Measurements from ENCODE around the gene FSCN2. TPM values are rescaled to one million over a fixed set of nuclear protein-coding genes. Genes with fewer than 3 reads are reported as not detected.

FSCN2 gene
- total RNA-seq, 4 donors from 2014 or later, result 1.1 to 2.3 (median 1.8) TPM; not detected in 1

DNA sequence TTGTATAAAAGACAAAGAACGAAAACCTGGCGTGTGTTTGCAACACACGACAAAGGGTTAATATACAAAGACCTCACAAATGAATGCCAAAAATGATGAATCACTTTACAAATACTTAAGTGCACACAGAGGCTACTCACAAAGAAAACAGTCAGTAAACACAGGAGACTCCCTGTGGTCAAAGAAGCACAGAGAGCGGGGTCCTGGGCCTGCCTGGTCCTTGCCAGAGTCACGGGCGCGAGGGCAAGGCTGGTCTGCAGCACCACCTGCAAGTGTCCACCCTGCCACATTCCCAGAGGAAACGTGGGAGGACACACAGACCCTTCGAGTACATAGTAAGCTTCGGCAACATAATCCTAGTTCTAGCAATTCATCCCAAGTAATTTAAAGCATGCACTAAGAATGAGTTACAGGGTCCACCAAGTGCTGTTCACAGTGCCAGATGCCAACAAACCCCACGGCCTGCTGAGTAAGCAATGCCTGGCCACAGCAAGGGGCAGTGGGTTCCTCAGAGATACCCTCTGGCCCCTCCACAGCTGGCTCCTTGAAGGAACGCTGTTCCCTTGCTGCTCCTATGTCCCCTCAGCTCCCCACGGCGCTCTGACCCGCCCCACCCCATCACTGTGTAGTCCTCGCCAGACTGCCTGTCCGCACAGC lies 48.6 kb downstream of the FSCN2 start:
- no peak for TF ChIP-seq POLR2A (IDR thresholded peaks at IDR 0.05)
- intact Hi-C loops (cut with DNase I), result no loop called here
- H3K36me3 ChIP-seq, result peaks cover 5 to 95% (median 12%) of the 10 kb centered on the region in 3 donors
- 44 to 55% methylated on average over 15 to 17 of the region's 17 CpGs for WGBS, 2 donors
- H3K4me3 ChIP-seq, result no peak overlapping the region
- H3K4me1 ChIP-seq, result peaks cover 12 to 22% (median 16%) of the 10 kb centered on the region in 3 donors
- no peaks in the 10 kb centered on the region for H3K9me3 ChIP-seq
- DNase-seq, result no peak
- H3K27me3 ChIP-seq, result no peaks in the 10 kb centered on the region
- H3K27ac ChIP-seq, result peak overlapping the region in 1 of 4 donors; percentile 29

DNA sequence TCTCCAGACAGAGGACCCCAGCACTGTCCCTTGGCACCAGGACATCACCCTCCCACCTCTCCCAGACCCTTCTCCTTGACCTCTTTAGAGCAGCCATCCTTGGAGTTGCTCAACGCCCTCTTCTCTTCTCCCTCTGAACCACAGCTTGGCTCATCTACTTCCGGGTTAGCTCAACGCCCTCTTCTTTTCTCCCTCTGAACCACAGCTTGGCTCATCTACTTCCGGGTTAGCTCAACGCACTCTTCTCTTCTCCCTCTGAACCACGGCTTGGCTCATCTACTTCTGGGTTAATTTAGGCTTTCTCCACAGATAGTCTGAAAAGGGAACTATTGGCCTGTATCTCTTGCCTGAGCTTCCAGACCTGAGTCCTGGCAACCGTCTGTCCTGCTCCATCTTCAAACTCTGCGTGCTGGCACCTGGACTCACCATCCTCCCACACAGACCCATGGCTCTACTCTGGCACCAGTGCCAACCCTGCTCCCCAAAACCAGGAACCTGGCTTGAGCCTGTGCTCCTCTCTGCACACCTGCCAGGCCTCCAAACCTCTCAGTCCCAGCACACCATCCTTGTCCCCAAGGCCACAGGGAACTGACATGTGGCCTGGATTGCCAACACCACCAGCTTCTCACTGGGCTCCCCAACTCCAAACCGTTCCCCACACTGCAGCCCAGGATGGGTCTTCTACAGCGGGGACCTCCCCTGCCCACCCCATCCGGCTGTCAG lies 49.3 kb downstream of the FSCN2 start:
- Histone ChIP-seq H3K4me1 (peaks cover 12 to 22% (median 16%) of the 10 kb centered on the region in 3 donors), H3K4me3 (no peak overlapping the region), H3K27me3 (no peaks in the 10 kb centered on the region), H3K27ac (peak overlapping the region in 1 of 4 donors; percentile 29), H3K9me3 (no peaks in the 10 kb centered on the region), H3K36me3 (peaks cover 10 to 95% (median 12%) of the 10 kb centered on the region in 3 donors)
- intact Hi-C loops (cut with DNase I), result no loop called here
- 62 to 69% methylated on average over 11 of the region's 11 CpGs for WGBS, 2 donors
- TF ChIP-seq, protein P1, sequence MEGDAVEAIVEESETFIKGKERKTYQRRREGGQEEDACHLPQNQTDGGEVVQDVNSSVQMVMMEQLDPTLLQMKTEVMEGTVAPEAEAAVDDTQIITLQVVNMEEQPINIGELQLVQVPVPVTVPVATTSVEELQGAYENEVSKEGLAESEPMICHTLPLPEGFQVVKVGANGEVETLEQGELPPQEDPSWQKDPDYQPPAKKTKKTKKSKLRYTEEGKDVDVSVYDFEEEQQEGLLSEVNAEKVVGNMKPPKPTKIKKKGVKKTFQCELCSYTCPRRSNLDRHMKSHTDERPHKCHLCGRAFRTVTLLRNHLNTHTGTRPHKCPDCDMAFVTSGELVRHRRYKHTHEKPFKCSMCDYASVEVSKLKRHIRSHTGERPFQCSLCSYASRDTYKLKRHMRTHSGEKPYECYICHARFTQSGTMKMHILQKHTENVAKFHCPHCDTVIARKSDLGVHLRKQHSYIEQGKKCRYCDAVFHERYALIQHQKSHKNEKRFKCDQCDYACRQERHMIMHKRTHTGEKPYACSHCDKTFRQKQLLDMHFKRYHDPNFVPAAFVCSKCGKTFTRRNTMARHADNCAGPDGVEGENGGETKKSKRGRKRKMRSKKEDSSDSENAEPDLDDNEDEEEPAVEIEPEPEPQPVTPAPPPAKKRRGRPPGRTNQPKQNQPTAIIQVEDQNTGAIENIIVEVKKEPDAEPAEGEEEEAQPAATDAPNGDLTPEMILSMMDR (IDR thresholded peaks at IDR 0.05), result no peak
- DNase-seq, result no peak

DNA sequence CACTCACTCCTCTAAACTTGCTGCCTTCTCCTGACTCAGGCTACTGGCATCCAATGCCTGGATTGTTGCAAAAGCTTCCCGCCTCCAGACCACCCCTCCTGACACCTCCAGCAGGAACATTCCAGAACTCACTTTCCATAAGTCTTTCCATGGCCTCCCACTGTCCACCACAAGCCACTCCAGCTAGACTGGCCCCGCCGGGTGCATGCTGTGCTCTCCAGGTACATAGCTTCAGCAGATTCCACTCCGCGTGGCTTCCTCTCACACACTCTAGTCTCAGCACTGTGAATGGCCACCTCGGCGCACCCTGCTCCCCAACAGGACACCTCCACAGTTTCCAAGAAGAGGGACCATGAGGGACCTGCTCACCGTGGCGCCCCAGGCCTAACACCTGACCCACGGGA lies 49.9 kb downstream of the FSCN2 start:
- no peak overlapping the region for H3K4me3 ChIP-seq
- H3K9me3 ChIP-seq, result no peaks in the 10 kb centered on the region
- WGBS, 2 donors, result 90 to 98% methylated on average over 8 to 10 of the region's 10 CpGs
- H3K4me1 ChIP-seq, result peaks cover 12 to 22% (median 16%) of the 10 kb centered on the region in 3 donors
- TF ChIP-seq, protein P1 (IDR thresholded peaks at IDR 0.05), result no peak
- TF ChIP-seq POLR2A (IDR thresholded peaks at IDR 0.05), result no peak
- DNase-seq, result no peak
- intact Hi-C loops (cut with DNase I), result no loop called here
- H3K27me3 ChIP-seq, result no peaks in the 10 kb centered on the region
- H3K36me3 ChIP-seq, result peaks cover 16 to 95% (median 18%) of the 10 kb centered on the region in 3 donors
- H3K27ac ChIP-seq, result no peak overlapping the region

DNA sequence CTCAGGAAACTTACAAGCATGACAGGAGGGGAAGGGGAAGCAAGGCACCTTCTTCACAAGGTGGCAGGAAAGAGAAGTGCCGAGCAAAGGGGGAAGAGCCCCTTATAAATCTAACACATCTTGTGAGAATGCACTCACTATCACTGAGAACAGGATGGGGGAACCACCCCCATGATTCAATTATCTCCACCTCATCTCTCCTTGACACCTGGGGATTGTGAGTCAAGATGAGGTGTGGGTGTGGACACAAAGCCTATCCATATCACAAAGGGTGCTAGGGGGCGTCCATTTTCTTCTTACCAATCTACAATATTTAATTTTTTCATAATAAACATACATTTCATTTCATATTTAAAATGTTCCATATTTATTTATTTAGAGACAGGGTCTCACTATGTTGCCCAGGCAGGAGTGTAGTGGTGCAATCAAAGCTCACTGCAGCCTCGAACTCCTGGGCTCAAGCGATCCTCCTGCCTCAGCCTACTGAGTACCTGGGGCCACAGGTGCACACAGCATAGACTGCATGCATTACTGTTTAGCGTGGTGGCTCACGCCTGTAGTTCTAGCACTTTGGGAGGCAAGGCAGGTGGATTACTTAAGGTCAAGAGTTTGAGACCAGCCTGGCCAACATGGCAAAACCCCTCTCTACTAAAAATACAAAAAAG lies 50.5 kb downstream of the FSCN2 start:
- H3K36me3 ChIP-seq, result peaks cover 18 to 95% (median 20%) of the 10 kb centered on the region in 3 donors
- intact Hi-C loops (cut with DNase I), result no loop called here
- WGBS, 2 donors, result 75 to 86% methylated on average over 4 of the region's 6 CpGs

DNA sequence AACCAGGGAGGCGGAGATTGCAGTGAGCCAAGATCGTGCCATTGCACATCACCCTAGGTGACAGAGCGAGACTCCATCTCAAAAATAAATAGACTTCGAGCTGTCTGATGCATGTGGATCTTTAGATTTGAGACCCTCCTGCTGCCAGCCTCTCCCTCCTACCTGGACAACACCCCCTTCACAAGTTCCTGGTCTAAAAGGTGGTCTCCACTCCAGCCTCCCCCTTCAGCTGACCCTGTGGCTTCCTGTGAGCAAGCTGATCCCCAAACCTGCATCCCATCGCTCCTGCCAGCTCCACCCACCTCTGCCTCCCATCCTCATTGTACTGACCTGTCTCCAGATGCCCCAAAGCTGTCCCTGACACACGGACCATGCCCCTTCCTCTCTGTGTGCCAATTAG lies 51.1 kb downstream of the FSCN2 start:
- no peak overlapping the region for H3K4me3 ChIP-seq
- intact Hi-C loops (cut with DNase I), result no loop called here
- H3K9me3 ChIP-seq, result no peaks in the 10 kb centered on the region
- peaks cover 12 to 22% (median 16%) of the 10 kb centered on the region in 3 donors for H3K4me1 ChIP-seq
- H3K27ac ChIP-seq, result no peak overlapping the region
- TF ChIP-seq, protein P1 (IDR thresholded peaks at IDR 0.05), result no peak
- no peak for TF ChIP-seq POLR2A (IDR thresholded peaks at IDR 0.05)
- H3K36me3 ChIP-seq, result peaks cover 18 to 95% (median 24%) of the 10 kb centered on the region in 3 donors
- H3K27me3 ChIP-seq, result no peaks in the 10 kb centered on the region
- no peak for DNase-seq
- 90 to 91% methylated on average over 5 to 6 of the region's 6 CpGs for WGBS, 2 donors

More for the DNA sequence above, 50.5 kb downstream of the FSCN2 start:
- Histone ChIP-seq H3K4me3 (no peak overlapping the region), H3K4me1 (peaks cover 12 to 22% (median 16%) of the 10 kb centered on the region in 3 donors), H3K27me3 (no peaks in the 10 kb centered on the region), H3K27ac (no peak overlapping the region), H3K9me3 (no peaks in the 10 kb centered on the region)
- no peak for DNase-seq
- TF ChIP-seq POLR2A (IDR thresholded peaks at IDR 0.05), result no peak
- TF ChIP-seq, protein P1 (IDR thresholded peaks at IDR 0.05), result no peak

Measured in esophagus squamous epithelium (tissue), 5 donors.